DMS 273 (cell line): Measurements from ENCODE around the gene WDR72.
"Not testable (repeated sequence)": the region's sequence is repeated elsewhere in the genome, so short reads cannot be mapped to it uniquely, and the experiment has no call there.

Source experiments
- DNase-seq: peaks from one replicate; lab custom pipeline; 2025; ENCODE audit not compliant: unreplicated experiment; lab: John Stamatoyannopoulos, UW

WDR72 gene

DNA sequence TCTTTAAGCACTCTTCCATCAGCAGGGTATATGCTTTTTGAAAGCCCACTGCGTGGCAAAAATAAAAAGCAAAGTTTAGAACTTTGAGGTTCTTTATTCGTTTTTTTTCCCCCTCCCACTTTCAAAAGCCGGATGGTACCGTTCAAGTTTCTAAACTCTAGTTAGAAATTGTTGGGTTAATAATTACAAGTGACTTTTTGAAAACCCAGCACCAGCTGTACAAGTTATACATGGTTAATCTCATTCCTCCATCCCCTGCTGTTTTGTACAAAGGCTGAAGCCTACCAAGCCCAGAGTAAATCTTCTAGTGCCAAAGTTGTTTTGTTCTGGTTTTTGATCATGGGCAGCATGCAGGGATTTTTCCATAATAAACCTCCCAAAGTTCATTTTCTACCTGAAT lies 48.6 kb downstream of the WDR72 start:
- DNase-seq: no peak

DNA sequence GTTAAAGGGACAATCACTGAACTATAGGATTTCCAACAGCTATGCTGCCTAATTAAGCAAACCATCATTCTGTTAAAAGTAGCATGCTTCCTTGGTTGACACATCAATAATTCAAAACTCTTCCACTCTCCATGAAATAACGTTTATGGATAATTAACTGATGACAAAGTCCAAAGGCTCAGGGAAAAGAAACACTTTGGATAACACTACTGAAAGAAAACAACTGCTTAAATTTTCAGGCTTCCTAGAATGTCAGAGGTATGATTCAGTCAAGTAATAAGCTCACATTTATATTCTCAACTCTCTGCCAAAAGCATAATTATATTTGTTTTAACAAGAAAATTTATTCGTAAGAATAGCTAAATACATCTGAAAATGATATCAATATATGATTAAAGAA lies 49.6 kb downstream of the WDR72 start:
- DNase-seq: no peak

DNA sequence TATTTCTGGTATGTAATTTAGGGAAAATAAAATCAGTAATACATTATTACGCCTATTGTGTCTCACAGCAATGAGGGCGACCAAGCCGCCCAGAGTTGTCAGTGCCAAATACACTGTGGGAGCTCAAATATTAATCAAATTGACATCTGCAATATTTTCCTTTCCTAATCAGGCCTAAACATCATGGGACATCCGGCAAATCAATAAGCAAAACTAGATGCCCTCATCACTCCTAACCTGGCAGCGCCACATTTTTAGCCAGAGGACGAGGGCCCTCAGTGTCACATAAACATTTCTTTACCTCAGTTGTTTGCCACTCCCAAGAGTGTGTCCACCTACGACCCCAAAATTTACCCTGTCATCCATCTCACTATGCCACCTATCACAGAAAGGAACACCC lies 64.1 kb downstream of the WDR72 start:
- DNase-seq: no peak

DNA sequence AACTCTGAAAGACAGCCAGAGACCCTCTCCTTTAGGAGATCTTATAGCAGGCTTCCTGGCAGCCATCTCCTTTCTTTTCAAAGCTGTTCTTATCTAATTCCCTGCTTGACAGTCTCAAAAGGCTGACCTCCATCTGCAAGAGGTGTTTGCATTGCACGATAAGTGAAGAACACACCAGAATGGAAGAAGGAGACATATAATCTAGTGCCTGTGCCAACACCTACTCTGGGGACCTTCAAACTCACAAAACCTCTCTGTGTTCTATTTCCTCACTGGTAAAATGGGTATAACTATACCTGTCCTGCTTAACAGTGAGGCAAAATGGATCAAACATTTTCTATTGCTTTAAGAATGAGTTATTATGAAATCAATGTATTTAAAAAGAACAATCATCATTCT lies 65.0 kb downstream of the WDR72 start:
- no peak for DNase-seq

DNA sequence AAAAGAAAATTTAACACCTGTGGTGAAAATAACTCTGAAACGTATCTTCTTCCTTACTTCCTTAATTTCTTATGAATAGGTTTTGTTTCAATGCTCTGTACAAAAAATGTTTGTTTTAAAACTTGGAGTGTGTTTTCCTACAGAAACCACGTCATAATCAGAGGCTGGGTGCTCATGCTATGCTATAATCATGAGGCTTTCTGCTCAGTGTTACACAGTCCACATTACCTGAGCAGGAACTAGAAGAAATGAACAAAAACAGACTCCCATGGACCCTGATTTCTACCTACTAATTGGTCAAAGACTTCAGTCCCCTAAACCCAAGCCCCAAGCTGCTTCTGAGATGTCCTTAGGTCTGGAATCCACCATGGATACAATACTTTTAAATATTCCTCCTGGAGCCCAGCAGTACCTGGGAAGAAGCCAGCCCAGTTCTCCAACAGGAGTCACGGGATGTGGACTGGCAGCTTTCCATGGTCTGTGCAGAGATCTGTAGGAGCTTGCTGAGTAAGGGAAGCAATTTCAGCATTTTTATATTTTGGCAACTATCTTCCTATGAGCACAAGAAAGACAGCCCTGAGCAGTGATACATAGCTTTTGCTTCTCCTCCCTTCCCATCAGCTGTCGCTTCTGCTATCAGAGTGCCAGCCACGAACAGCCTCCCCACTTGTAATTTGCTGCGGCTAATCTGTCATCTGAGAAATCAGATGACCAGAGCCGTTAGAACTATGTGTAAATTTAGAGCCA lies 65.6 kb downstream of the WDR72 start:
- DNase-seq: no peak

DNA sequence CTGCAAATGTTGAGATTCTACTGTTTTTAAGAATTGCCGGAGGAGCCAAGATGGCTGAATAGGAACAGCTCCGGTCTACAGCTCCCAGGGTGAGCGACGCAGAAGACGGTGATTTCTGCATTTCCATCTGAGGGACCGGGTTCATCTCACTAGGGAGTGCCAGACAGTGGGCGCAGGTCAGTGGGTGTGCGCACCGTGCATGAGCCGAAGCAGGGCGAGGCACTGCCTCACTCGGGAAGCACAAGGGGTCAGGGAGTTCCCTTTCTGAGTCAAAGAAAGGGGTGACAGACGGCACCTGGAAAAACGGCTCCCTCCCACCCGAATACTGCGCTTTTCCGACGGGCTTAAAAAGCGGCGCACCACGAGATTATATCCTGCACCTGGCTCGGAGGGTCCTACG lies 75.3 kb downstream of the WDR72 start:
- DNase-seq: not testable (repeated sequence)

DNA sequence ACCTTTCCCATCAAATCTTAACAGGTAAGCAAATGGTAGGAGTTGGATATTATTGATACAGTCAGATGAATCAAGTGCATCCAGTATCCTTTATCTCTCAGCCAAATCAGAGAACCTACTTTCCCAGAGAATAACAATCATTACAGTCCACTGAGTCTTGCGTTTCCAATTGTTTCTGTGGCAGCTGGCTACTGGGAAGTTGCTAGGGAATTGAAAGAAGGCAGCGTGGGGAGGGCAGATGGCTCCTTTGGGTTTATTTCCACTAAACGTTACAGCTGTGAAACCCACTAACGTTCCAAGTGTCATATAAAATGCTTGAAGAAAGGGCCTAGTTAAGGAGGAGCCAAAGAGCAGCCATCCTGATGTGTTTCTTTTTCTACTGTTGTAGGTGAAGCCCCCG lies 78.4 kb downstream of the WDR72 start:
- no peak for DNase-seq

DNA sequence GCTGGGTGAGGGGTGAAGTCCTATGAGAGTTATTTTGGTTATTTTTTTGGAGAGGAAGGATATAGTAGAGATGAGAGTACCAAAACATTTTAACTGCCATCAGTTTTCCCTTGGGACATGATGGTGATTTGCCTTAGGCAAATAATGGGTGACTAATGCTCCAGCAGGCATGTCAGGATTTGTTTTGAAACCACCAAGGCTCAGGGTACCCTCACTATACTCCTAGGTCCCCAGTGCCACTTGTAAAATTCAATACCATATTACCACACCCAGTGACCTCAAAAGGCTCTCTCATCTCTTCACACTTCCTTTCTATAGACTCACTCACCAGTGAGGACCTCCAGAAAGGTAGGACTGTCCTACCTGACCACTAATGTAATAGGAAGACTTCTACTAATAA lies 83.6 kb downstream of the WDR72 start:
- DNase-seq: no peak

DNA sequence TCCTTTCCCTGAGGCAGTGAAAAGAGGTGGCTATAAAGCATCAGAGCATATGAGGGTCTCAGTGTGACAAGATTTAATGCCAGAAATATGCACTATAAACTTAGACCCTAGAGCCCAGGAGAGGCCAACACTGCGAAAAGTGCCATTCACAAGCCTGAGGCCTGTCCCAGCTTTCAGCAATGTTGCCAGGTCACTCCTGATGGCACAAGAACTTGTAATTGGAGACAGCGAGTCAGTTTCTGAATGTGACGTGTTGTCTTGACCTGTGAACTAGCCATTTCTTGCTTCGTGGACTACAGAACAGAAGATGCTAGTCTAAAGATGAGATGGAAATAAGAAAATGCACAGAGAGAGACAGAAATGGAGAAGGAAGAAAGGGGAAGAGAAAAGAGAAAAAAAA lies 87.9 kb downstream of the WDR72 start:
- DNase-seq: no peak

DNA sequence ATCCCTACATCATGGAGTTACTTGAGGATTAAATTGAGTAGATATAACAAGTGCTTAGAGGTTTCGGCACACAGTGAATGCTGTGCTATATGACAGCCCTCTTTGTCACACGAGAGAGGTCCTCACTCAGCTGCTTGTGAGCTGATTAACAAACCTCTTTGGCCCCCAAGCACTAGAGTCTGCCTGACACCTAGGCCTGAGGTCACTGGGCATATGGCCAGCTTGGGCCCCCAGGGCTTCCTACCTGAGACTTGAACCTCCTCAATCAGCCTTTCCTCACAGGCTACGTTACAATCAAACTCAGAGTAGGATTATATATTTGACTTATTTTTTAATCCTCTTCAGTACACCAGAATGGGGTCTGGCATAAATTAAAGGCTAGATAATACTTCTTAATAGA lies 88.8 kb downstream of the WDR72 start:
- DNase-seq: no peak

DNA sequence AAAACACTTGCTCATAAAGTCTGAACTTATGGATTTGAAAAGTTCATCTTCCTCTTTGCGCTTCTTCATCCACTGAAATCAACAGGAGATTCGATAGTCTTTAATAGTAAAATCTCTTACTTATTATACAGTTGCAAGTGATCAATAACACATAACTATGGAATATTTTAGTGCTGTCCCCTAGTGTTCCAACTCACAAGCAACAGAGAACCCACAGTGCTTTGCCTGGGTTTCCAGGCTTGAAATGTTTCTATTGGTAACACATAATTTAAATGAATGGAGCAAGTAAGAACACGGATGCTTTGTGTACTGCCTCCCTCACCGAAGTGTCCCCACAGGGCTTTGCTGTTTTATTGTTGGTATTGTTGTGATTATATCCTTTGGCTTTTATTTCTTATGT lies 93.5 kb downstream of the WDR72 start:
- DNase-seq: no peak

DNA sequence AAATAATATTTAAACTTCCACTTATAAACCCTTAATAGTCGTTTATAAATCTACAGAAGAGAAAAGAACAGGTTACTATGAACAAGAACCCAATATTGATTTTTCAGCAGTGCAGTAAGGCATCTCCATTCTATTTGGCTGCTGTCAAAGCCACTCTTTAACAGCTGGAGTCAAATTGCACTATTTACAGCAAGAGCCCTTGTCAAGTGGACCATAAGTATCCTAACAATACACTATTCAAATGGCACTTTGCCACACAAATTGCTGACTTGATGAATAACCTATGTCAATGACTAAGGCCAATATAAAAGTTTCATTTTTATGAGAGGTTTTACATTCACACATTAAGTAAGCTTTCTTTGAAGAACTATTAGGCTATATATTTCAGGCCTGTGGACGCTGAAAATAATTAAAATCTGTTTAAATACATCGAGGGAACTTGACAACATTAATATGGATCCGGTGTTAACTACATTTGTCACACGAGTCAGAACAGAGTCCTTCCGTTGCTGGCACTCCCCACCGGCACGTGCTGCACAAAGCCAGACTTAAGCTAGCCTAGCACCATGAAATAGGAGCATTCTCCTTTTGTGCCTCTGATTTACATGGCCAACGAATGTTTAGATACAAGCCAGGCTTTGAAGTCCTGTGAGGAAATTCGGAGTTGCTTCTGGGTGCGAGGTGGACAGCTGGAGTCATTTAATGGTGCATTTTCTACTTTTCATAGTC lies 100.5 kb downstream of the WDR72 start:
- DNase-seq: no peak

DNA sequence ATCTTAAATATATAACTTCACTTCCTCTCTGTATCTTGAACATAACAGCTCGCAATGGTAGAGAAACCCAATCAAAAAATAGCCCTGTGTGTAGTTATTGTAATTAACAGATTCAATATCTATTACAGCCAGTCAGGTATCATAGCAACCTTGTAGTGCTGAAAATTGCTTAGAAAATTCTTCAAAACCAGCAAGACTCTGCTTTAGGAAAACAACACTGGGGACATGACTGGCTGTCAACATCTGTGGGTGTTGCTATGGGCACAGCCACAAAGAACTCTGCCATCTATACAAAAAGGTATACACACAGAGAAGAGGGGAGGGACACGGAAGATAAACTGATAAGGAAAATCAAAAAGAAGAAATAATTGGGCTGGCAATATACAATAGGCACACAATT lies 101.2 kb downstream of the WDR72 start:
- no peak for DNase-seq

DNA sequence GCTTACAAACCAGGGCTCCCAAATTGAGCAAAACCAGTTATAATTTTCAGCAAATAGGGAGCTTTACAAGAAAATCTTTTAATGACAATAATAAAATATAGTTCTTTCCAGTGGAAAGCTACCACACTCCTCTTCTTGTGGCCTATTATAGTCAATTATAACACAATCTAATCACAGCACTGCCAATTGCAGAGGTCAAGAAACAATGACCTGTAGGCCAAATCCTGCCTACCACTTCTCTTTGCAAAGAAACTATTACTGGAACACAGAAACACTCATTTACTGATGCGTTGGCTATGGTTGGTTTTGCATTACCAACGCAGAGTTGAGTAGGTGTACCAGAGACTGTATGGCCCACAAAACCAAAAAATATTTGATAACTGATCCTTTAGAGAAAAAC lies 110.5 kb downstream of the WDR72 start:
- no peak for DNase-seq

DNA sequence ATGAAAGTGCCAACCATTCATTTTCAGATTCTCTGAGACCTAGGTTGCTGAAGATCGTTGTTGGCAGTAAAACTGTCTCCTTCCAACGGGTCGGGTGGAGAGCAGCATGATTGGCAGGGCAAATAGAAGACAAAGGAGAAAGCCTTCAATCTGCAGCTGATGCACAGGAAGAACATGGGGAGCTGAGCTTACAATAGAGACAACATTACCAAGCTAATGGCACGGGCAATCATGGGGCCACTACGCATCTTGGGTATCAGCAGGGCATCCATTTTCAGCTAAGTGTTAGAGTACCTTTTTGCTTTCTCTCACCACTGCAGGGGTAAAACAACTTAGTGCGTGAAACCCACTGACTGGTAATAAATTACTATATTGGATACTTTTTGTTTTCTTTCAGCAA lies 114.8 kb downstream of the WDR72 start:
- no peak for DNase-seq

DNA sequence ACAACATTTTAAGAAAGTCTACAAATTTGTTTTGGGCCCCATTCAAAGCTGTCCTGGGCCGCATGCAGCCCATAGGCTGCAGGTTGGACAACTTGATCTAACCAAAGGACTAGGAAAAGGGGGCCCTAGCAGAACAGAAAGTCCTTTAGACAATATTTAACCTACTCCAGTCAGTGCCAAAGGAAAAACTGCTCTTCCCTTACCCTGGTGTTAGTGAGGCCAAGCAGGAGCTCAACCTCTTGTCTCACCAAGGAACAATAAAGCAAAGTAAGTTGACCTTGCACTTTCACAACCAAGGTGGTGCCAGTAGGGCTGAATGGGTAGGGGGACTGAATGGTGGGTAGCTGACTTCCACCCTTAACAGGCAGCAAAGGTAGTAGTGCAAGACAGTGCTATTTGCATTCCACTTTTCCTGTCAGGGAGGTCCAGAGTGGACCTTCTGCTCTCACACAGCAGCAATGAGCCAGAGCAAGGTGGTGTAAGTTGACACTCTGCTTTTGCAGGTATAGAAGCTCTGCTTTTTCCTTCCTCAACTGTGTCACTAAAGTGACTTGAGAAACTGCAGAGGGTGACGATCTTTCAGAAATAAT lies 124.9 kb downstream of the WDR72 start:
- no peak for DNase-seq

DNA sequence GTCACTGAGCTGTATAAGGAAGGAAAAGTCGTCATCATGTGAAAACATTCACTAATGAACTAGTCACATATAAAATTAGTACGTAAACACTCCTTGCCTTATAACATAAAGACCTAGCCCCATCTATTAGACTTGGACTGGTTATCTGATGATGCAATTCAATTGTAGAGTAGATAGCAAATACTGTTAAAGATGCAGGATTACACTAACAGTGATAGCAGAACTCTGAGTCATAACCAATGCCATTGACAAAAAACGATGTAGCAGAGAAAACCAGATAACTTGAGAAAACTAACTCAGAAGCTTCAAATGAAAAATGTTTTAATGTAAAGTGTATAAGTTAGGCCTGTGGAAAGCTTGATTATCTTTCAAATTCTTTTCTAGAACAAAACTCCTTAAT lies 132.2 kb downstream of the WDR72 start:
- DNase-seq: no peak

DNA sequence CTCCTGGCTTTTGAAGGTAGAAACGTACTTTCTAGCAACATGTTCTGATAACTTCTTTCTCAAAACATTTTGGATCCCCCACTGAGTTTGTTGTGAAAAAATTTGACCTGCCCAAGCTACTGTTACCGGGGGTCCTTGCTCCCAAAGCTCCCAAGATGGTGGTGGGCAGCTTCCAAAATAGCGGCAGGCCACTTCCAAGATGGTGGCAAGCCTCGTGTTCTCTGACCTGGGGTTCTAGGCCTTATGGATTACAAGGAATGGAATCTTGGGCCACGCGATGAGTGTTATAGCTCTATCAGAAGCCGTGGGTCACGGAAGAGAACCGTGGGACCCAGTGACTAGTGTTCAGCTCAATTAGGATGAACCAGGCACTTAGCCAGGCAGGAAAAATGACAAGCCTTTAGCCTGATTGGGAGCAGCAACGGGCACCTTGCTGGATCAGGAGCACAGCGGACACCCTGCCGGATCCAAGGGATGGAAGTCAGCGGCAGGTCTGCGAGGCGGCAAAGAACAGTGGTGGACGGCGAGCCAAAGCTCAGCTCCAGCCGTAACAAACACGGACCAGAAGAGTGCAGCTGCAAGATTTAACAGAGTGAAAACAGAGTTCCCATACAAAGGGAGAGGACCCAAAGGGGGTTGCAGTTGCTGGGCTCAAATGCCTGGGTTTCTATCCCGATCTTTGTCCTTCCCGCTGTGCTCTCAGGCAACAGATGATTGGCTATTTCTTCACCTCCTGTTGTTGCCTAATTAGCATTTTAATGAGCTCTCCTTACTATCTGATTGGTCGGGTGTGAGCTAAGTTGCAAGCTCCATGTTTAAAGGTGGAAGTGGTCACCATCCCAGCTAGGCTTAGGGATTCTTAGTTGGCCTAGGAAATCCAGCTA lies 133.3 kb downstream of the WDR72 start:
- no peak for DNase-seq

DNA sequence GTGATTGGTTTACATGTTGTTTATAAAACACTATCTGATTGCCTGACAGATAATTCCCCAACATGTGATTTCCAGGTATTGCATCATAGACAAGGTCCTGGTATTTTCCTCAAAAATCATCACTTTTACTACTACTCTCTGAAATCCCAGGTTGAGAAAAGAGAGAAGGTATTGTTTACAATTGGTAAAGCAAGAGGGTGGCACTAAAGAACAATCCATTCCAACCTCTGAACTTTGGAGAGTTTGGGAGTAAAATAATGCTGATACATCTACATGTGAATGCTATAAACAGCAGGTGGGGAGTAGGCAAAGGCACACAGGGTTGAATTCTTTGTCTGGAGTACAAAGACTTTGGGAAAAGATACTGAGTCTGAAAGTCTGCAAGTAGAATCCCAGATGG lies 134.2 kb downstream of the WDR72 start:
- no peak for DNase-seq

DNA sequence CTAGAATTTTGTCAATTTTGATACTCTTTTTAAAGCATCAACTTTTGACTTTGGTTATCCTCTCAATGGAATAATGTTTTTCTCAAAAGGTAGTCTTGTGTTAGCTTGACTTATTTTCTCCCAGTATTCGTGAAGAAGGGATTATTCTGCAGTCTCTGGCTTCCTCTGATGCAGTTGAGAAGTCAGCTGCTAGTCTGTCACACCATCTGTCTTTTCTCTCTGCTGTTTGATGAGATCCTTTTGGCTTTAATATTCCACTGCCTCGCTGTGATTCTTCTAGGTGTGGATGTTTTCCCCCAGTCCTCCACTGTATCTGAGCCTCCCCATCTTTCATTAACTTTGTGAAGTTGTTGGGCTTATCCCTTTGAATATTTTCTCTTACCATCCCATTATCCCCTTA lies 141.0 kb downstream of the WDR72 start:
- DNase-seq: no peak

DNA sequence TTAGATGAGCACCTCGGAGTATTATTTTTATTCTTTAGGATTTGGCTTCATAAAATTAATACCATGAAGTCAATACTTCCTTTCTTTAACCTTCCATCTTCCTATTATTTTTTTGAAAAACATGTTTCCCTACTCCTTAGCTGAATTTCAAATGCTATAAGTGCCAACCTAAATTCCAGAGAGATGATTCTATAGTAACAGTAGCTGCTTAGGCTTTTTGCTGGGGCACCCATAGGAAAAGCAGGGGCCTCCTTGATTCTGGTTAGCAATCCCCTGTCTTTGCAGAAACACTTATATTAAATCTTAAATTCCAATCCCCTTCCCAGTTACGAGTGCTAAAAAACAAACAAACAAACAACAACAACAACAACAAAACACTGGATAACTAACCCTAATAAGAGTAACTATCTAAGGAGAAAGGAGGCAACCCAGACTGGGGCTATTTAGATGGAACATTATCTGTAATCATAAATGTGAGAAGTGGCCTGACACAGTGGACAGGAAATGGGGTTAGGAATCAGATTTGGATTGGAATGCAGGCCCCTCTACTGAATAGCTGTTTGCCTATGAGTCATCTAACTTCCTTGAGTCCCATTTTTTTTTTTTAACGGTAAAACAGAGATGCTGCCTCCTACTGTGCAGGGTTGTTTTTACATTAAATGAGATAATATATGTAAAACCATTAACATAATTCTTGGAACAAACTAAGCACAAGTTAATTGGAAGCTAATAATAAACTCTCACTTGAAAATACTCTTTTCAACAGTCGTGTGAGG lies 148.1 kb downstream of the WDR72 start:
- no peak for DNase-seq
